GM19463 (cell line): ENCODE results near the gene IFI27L2.
A peak's percentile ranks its signal among the peaks of the same experiment; 100 is the strongest.

Experiments
- ATAC-seq: cut with Tn5 transposase; IDR thresholded peaks from one replicate; pipeline ENCODE4 v1.9.1; 2021; ENCODE audit warnings: mild to moderate bottlenecking, moderate library complexity; ENCODE audit not compliant: unreplicated experiment

Gene IFI27L2

GRCh38 chr14:94153750-94154342 is 24.4 kb upstream of the IFI27L2 start:
- no peak for ATAC-seq

- ATAC-seq: no peak
Observed at GRCh38 chr14:94152676-94153075, 23.3 kb upstream of the IFI27L2 start.

GRCh38 chr14:94145902-94146527 is 16.6 kb upstream of the IFI27L2 start:
- no peak for ATAC-seq

- ATAC-seq: no peak
Observed at GRCh38 chr14:94144765-94145164, 15.4 kb upstream of the IFI27L2 start.

- no peak for ATAC-seq
Observed at GRCh38 chr14:94143711-94144110, 14.3 kb upstream of the IFI27L2 start.

- no peak for ATAC-seq
Observed at GRCh38 chr14:94143239-94143638, 13.8 kb upstream of the IFI27L2 start.

GRCh38 chr14:94142836-94143235 is 13.4 kb upstream of the IFI27L2 start:
- no peak for ATAC-seq

GRCh38 chr14:94142247-94142646 is 12.8 kb upstream of the IFI27L2 start:
- ATAC-seq: no peak

- no peak for ATAC-seq
Observed at GRCh38 chr14:94139421-94139820, 10.0 kb upstream of the IFI27L2 start.

- ATAC-seq: no peak
Observed at GRCh38 chr14:94139006-94139405, 9.6 kb upstream of the IFI27L2 start.

- no peak for ATAC-seq
Observed at GRCh38 chr14:94138251-94138650, 8.8 kb upstream of the IFI27L2 start.

- ATAC-seq: peak; percentile 84
Observed at GRCh38 chr14:94136575-94137331, 7.3 kb upstream of the IFI27L2 start.

GRCh38 chr14:94135476-94135875 is 6.1 kb upstream of the IFI27L2 start:
- no peak for ATAC-seq

GRCh38 chr14:94132285-94132887 is 3.0 kb upstream of the IFI27L2 start:
- no peak for ATAC-seq

- ATAC-seq: no peak
Observed at GRCh38 chr14:94129758-94130414, 482 bp upstream of the IFI27L2 start.

GRCh38 chr14:94128216-94128839 is 1.1 kb downstream of the IFI27L2 start:
- no peak for ATAC-seq

GRCh38 chr14:94127330-94127729 is 2.1 kb downstream of the IFI27L2 start:
- ATAC-seq: no peak

GRCh38 chr14:94126800-94127199 is 2.6 kb downstream of the IFI27L2 start:
- ATAC-seq: no peak

- no peak for ATAC-seq
Observed at GRCh38 chr14:94126419-94126677, 3.1 kb downstream of the IFI27L2 start.

- no peak for ATAC-seq
Observed at GRCh38 chr14:94125659-94126418, 3.6 kb downstream of the IFI27L2 start.
